Activated T-cell treated with anti-CD3 and anti-CD28 coated beads for 4 hours (primary cell): ENCODE data around the gene CASKIN2.

Experiments used
- DNase-seq: peaks from one replicate; pipeline ENCODE4 v3.0.0-alpha.2; 2020

CASKIN2 gene

GRCh38 chr17:75515496-75516254 is at the start of gene CASKIN2:
Gene CASKIN2 (minus strand): TSS chr17:75515537. CDS start chr17:75513804, 1,733 bp downstream.
- DNase-seq: peak; percentile 71

- no peak for DNase-seq
Observed at GRCh38 chr17:75565066-75565465, 49.7 kb upstream of the CASKIN2 start.

- no peak for DNase-seq
Observed at GRCh38 chr17:75564195-75564594, 48.9 kb upstream of the CASKIN2 start.

- DNase-seq: no peak
Observed at GRCh38 chr17:75563063-75563758, 47.9 kb upstream of the CASKIN2 start.

- DNase-seq: no peak
Observed at GRCh38 chr17:75561927-75562603, 46.7 kb upstream of the CASKIN2 start.

- no peak for DNase-seq
Observed at GRCh38 chr17:75559958-75560533, 44.7 kb upstream of the CASKIN2 start.

- no peak for DNase-seq
Observed at GRCh38 chr17:75558666-75559530, 43.6 kb upstream of the CASKIN2 start.

GRCh38 chr17:75557852-75558665 is 42.7 kb upstream of the CASKIN2 start:
- no peak for DNase-seq

GRCh38 chr17:75557075-75557851 is 41.9 kb upstream of the CASKIN2 start:
- no peak for DNase-seq

- no peak for DNase-seq
Observed at GRCh38 chr17:75555679-75556153, 40.4 kb upstream of the CASKIN2 start.

- no peak for DNase-seq
Observed at GRCh38 chr17:75553295-75554110, 38.2 kb upstream of the CASKIN2 start.

GRCh38 chr17:75552425-75553294 is 37.3 kb upstream of the CASKIN2 start:
- DNase-seq: no peak

GRCh38 chr17:75551266-75551665 is 35.9 kb upstream of the CASKIN2 start:
- no peak for DNase-seq

GRCh38 chr17:75550139-75550465 is 34.8 kb upstream of the CASKIN2 start:
- DNase-seq: no peak

GRCh38 chr17:75549246-75550138 is 34.2 kb upstream of the CASKIN2 start:
- DNase-seq: no peak

GRCh38 chr17:75548813-75549212 is 33.5 kb upstream of the CASKIN2 start:
- DNase-seq: no peak

GRCh38 chr17:75547091-75547490 is 31.8 kb upstream of the CASKIN2 start:
- no peak for DNase-seq

GRCh38 chr17:75546181-75546580 is 30.8 kb upstream of the CASKIN2 start:
- DNase-seq: no peak
